HG03432 (cell line): ENCODE data around the gene NAT10.

Experiments used
- ATAC-seq: cut with Tn5 transposase; IDR thresholded peaks from one replicate; pipeline ENCODE4 v1.9.1; 2021; ENCODE audit warnings: mild to moderate bottlenecking, moderate library complexity; ENCODE audit not compliant: unreplicated experiment

Gene NAT10

DNA sequence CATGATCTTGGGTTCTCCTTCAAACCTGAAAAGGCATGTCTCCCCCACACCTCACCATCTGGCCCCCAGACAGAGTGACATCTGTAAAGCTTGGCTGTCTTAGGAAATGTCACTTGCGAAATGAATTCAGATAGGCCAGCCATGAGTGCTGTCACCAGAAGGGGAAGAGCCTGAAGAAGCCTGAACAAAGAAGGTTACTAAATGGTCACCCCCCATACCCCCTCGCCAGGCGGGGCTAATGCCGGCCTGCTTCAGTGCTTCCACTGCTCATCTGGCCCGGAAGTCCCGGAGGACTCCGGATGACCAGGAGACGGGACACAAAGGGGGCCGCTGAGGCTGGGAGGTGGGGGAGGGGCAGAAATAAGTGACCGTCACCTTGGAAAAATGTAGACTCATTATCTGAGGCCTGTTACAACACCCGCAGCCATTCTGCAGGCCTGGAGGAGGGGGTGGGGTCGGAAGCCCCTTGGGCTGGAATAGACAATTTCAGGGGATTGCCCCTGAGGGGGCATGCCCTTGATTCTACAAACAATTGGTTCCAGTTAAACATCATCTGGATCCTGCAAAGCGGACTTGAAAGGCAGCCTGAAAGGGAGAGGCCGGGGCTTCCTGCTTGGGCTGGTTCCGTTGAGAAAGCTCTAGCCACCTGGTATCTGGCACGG, 43.2 kb downstream of the NAT10 start:
- ATAC-seq = no peak

DNA sequence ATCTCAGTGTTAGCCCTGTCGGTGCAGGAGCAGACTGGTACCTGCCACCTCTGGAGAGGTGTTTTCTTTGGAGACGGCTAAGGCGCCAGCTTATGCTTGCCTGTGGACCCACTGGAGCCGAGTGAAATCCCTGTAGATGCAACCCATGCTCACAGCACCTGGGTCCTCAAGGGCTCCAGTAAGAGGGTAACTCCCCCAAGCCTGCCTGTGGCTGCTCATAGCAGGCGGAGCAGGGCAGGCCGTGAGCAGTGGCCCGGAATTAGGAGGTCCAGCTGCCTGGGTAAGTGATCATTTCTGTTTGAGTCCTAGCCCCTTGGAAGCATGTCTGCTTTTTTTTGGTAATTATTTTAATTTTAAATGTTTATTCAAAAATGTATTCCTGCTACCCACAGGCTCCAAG, 43.8 kb downstream of the NAT10 start:
- no peak for ATAC-seq

DNA sequence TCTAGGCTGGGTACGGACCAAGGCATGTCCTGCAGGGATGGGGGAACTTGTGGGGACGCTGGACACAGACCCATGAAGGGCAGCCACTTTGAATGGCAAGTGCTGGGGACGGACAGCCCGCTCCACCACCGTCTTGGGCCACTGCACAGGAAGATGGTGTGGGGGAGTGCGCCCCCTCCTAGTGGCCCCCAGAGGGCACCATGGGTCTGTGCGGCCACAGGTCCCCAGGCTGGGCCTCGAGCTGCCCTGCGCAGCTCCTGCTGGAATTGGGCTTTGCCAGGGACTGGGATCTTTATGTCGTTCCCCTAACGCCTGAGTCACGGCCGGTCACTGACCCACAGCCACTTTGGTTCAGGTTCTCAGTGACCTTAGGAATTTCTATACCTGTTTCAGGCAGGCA, 44.4 kb downstream of the NAT10 start:
- ATAC-seq = no peak

DNA sequence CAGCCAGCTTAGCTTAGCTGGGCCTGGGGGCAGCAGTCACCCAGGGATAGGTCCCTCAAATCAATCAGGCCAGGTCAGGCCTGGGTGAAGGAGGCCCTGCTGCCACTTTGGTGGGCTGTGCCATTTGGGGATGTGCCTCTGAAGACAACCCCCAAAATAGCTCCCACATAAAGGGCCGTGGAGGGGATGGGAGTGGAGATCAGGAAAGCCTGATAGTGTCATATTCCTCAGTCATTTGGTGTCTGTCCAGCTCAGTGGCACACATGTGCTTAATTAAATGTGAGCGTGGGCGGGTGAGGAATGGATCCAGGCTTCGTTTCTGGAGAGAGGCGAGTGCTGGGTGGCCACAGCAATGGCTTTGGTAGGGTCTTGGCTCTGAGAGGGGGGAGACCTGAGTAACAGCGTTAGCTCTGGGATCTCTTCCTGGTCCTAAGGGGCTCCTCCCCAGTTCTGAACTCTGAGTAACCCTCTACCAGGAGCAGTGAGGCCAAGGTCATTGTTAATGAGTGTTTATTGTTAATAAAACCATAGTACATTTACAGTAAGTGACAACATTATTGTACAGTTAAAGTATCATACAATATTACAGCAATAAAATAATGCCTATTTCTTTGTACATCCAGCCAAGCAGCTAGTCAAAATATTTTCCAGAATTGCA, 45.2 kb downstream of the NAT10 start:
- ATAC-seq = no peak

DNA sequence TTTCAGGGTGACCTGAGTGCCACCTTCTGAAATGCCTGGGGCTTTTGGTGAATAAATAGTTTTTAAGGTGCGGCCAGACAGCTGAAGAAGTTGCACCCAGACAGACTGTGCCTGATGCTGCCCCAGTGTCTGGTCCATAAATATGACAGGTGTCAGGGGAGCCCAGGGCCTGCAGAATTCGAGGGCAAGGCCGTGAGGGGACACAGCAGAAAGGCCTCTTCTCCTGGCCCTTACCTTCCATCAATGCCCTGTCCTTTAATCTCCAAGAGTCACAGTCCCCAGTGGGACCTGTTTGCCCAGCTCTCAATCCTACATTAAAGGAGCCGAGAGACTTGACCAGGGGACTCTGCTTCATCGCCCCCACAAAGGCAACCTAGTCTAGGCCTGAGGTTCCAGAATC, 45.7 kb downstream of the NAT10 start:
- ATAC-seq = no peak

DNA sequence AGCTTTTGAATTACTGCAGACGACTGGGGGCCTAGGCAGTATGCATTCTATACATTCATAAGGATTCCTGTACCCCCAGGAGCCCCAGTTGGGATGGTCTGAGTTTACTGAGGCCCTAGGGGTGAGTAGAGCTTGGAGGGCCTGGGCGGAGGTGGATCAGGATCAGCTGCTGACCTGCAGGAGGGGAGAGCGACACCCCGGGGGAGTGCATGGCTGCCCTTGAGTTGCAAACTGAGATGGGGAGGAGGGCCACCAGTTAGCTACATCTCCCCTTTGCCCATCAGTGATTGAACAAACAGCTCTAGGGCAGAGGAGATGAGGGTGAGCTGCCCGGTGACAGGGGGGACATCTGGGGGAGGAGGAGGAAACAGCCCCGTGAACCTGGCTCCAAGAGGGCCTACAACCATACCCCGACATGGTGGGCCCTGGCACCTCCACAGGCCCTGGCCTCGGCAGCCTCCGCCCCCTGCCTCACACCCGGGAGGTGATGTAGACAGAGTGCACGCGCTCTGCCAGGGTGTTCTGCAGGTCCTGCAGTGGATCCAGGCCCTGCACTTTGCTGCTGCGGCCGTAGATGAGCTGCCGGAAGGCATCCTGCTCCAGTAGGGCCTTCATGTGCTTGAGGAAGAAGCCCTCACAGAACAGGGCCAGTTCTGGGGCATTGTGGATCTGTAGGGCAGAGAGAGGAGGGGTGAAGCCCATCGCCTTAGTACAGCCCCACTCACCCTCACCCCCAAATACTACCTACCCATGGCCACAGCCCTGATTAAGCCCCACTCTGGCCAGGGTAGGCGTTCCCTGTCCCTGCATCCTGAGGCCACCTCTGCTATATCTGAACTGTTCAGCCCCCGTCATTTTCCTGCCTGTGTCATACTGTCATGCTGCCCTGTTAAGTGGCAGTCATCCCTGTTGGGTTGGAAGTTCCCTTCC, 46.8 kb downstream of the NAT10 start:
- no peak for ATAC-seq

DNA sequence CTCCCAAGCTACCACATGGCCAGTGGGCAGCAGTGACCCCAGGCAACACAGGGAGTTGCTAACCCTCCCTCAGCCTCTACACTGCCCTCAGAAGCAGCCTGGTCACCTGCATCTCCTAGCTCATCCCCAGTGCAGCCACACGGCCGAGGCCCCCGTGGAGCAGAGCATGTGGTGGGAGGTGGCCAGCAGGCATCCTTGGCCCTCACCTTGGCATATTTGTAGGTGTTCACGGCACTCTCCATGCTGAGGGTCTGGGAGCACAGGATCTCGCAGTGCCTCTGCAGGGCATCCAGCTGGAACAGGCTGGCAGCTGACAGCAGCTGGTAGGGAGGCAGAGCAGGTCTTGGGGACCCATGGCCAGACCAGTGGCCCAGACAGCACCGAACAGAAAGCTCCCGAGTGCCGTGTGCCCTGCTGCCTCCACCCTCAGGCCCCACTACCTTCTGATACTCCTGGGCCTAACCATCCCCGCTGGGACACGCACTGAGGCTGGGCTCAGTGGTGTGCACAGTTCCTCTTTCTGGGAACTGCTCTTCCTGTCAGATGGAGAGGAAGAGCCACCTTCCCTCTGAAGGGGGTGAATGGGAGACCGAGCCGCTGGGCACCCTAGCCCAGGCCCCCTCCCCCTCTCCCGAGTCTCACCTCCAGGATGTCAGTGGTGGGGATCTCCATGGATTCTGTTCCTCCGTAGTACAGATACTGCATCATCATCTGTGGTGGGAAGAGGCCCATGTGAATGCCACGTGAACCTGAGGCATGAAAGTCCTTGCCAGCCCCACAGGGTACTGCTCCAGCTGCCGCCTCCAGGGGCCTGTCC, 48.8 kb downstream of the NAT10 start:
- ATAC-seq = peak; percentile 86

DNA sequence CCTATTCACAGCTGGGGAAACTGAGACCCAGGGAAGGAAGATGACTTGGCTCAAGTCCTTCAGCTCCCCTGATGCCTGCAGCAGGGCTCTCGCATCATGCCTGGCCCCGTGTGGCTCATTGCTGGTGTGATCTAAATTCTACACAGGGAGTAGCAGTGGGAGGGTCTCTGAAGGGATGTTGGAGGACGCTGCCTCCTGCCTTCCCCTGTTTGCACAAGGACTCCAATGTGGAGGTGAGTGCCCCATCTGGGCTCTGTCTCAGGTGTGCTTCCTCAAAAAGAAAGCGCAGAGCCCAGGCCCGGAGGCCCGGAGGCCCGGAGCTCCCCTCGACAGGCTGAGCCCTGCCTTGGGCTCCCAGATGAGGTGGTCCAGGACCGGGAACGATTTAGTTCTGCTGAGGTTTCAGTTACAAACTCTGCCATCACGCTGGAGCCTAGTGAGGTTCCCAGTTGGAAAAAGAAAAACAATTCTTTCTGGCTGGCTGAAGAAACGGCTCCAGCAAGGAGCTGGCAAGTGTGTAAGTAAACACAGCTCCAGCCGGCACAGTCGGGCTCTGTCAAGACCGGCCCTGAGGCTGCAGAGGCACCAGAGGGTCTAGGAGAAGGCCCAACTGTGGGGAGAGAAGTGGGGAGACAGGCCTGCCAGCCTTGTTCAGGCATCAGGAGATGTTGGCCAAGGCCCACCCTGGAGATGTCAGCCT, 49.8 kb downstream of the NAT10 start:
- no peak for ATAC-seq

DNA sequence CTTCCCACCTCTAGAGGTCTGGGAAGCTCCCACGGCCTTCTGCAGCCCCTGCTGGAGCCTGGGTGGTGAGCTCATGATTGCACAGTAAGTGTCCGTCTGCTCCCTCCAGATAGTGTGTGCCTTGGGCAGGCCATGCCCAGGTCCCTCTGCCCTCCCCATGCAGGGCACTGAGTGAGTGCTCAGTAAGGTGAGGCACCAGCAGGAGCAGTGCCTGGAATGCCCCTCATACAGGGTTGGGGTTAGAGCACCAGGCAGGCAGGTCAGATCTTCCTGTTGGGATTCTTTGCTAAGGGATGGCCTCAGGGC, 50.3 kb downstream of the NAT10 start:
- ATAC-seq = no peak

DNA sequence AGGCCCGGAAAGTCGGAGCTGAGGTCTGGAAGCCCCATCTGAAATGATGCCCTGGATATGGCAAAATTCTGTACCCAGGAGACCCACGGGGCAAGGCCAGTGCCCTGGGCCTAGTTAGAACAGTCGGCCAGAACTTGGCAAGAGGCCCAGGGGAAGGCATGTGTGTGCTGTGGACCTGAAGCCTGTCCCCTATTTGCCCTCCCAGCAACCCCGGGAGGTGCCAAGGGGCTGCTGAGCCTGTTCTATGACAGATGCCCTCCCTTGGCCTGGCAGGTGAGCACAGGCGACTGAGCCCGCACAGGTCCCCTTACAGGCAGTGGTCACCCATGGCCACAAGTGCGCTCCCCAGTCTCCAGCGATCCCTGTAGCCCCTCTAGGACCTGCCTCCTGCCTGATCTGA, 51.7 kb downstream of the NAT10 start:
- ATAC-seq = no peak

DNA sequence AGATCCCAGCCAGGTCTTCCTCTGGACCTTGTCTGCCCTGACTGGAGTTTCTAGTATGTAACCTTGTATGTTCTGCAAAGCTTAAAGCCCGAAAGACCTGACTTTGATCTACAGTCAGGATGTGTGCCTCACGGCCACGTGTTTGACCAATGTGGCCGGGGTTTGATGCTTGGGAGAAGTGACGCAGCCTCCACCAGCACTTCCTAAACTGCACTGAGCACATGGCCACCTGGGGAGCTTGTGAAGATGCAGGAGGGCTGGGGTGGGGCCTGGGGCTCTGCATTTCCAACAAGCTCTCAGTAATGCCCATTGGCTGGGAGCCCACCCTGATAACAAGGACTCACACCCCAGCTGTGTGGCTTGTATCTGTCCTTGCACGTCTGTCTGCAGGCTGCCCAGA, 53.2 kb downstream of the NAT10 start:
- ATAC-seq = no peak

DNA sequence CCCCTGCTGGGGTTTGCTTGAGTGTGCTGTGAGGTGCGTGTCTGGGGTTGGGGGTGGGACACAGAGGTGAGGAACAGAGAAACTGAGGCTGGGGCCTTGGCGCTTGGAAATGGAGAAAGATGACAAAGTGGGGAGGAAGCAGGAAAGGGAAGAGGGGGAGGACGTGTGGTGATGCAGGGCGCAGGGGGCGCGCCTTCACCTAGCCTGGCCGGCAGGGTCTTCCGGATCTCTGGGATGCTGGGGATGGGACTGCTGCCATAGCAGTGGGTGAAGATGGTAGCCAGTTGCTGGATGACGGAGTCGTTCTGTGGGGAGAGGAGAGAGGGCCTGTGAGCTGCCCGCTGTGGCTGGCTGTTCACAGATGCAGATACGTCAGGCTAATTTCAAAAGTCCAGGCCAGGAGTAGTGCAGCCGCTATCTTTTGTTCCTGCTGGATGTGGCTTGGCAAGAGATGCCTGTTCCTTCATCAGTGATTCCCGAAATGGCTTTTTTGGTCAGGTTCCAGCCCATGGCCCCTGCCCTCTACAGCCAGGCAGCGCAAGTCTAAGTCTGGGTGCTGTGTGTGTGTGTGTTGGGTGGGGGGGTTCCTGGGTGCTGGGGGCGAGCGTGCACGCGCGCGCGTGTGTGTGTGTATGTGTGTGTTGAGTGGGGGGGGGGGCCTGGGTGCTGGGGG, 54.8 kb downstream of the NAT10 start:
- ATAC-seq = no peak

DNA sequence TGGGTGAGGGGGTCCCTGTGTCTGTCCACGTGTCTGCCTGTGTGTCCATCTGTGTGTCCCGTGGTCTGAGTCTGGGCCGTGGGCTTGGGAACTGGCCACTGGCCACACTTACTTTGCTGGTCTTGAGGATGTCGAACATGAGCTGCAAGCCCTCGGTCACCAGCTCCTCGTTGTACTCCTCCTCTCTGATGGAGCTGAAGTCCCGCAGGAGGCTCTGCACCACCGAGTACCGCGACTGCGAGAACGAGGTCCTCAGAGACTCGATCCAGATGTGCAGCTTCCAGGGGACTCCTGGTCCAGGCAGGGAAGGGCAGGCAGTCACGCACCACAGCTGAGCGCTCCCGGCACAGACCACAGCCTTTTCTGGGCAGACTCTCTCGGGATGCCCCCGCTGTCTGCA, 55.4 kb downstream of the NAT10 start:
- no peak for ATAC-seq

DNA sequence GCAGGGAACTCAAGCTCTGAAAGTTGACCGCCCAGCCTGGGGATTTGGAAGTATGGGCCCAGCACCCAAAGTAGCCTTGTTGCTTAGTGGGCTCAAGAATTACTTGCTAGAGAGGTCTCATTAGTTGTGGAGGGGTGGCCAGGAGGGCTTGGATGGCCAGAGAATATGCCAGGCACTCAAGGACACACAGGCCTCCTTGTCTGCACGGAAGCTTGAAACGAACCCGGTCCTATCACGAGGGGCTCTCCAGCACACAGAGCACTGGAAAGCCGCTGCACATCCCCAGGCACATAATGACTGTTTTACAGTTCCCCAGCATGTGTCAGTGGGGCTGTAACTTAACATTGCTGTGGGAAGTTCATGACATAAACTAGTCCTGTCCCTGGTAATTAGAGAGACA, 55.9 kb downstream of the NAT10 start:
- ATAC-seq = no peak

DNA sequence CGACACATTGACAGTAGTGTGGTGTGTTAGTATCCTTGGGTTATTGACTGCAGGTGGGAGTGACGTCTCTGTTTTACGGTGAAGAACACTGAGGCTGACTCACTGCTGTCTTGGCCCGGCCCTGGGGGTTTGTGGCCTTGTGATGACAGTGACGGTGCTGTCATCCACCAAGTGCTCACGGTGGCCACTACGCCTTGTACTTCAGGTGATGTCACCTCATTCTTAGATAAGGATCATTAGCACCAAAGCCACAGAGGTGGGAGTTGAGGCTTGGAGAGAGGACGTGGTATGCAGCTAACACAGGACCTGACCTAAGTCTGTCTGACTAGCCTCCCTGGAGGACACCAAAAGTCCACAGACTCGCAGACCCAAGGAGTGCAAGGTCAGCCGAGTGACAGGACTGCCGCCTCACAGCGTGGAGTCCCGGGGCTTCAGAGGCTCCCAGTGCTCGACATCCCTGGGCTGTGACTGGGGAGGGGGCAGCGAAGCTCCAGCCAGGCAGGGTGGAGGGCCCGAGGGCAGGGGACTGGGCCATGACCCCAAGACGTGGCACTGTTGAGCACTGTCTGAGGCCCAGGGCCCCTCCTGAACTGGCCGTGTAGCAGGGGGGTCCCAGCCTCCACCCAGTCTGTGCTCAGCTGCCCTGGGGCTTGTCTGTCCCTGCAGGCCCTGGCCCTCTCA, 56.5 kb downstream of the NAT10 start:
- no peak for ATAC-seq

DNA sequence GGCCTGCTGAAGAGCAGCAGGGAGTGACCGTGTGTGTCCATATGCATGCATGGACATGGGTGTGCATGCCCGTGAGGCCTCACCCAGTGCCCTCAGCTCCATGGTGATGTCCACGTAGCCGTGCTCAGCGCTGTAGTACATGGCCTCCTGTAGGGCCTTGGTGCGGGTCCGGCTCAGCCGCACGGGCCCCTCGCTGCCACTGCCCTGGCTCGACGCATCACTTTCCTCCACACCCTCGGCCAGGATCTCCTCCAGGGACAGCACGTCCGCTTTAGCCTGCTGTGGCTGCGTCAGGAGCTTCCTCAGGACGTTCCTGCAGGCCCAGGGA, 57.0 kb downstream of the NAT10 start:
- no peak for ATAC-seq

DNA sequence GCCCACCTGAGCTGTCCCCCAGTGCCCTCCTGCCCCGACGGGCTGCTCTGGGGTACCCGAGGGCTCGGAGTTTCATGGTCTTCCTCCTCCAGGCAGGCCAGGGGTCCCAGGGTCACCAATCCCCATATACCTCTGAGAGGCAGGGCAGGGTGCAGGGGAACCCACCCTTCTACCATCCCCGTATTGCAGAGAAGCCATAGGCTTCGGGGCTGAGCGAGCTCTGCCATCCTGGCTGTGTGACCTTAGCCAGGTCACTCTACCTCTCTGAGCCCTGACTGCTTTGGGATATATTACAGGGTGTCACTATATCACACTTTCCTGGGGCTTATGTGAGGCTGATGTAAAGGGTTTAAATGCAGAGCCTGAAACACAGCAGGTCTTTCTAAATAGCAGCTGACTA, 57.4 kb downstream of the NAT10 start:
- no peak for ATAC-seq

DNA sequence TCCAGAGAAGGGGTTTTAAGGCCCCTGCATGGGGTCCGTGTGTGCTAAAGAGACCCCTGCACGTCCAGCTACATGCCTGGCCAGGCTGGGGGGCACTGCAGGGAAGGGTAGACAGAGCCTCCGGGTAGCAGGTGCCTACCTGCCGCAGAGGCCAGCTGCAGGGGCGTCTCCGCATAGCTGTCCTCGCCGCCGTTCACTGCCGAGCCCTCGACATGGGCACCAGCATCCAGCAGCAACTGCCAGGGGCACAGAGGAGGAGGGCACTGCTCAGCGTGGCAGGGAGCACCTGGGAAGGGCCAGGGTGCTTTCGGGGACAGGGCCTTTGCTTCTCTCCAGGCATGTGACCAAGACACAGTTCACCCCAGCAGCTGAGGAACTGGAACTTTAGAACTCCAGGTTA, 59.7 kb downstream of the NAT10 start:
- no peak for ATAC-seq

DNA sequence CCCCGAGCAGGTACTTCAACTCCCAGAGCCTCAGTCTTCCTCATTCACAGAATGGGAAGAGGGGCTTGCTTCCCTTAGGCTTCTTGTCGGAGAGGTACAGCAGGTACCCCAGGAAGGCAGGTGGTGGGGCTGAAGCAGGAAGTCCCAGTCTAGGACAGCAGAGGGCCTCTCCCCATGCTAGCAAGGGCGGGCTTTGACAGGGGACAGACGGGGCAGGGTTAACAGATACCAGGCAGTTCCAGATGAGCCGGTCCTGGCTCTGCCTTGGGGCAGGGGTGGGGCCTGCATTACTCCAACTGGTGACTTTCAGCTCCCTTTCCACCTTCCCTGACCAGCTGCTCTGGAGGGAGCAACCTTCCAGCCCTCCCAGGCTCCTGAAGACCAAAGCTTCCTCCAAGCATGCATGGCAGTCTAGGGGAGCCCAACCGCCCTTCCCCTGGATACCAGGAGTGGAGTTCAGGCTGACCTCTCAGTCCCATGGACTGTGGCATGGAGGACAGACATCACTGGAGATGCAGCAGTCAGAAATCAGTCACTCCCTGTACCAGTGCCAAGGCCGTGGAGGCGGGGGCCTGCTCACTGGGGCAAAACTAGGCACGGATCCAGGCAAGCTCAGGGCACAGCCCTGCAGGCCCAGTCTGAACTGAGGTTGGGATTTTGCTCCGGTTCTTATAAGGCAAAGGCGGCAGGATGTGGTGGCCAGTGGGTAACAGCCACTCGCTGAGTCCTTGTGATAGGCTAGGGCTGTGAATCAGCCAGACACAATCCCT, 60.5 kb downstream of the NAT10 start:
- no peak for ATAC-seq
